ENCODE measurements around the gene CAD. TPM values are rescaled to one million over a fixed set of nuclear protein-coding genes. Genes with fewer than 3 reads are reported as not detected.

Gene CAD
- total and polyA plus RNA-seq, 2 of the 4 experiments (the other 2 are of a cell fraction), result 12.9 to 38.7 TPM

DNA sequence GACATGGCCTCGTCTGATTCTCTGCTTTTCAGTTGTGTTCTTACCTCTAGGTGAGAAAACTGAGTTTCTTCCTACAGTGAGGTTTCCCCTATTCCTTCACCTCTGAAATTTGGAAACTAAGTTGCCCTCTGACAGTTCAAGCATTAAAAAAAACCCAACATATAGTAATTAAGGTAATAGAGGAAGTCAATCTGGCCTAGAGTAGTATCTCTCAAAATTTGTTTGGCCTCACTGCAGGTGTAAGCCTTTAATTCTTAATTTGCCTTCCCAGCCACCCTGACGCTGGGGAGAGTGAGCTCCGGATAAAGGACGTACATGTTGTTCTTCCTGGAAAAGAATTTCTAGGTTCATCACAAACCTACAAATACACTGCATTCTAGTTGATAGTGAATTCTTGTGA, 1.4 kb downstream of the CAD start:
- no peaks in the 10 kb centered on the region for H3K9me3 ChIP-seq (ENCODE audit: control insufficient read depth, insufficient read depth, low read length)
- H3K18ac ChIP-seq (ENCODE audit: low read depth, low read length), result no peak overlapping the region
- no peak overlapping the region for H4K5ac ChIP-seq (ENCODE audit: low read depth, low read length)
- no peak for TF ChIP-seq RFX5 (IDR thresholded peaks at IDR 0.05; ENCODE audit: low read depth, low read length)
- no peak for TF ChIP-seq BHLHE40 (IDR thresholded peaks at IDR 0.05; ENCODE audit: low read depth, low read length)
- TF ChIP-seq, protein P1, sequence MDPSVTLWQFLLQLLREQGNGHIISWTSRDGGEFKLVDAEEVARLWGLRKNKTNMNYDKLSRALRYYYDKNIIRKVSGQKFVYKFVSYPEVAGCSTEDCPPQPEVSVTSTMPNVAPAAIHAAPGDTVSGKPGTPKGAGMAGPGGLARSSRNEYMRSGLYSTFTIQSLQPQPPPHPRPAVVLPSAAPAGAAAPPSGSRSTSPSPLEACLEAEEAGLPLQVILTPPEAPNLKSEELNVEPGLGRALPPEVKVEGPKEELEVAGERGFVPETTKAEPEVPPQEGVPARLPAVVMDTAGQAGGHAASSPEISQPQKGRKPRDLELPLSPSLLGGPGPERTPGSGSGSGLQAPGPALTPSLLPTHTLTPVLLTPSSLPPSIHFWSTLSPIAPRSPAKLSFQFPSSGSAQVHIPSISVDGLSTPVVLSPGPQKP (IDR thresholded peaks at IDR 0.05; ENCODE audit: borderline replicate concordance, low read depth, low read length), result no peak
- no peak for TF ChIP-seq RAD21 (IDR thresholded peaks at IDR 0.05; ENCODE audit: low read length)
- no peak for TF ChIP-seq NFE2L2 (IDR thresholded peaks at IDR 0.05; ENCODE audit: low read depth, low read length)
- no peak for TF ChIP-seq MXI1 (IDR thresholded peaks at IDR 0.05; ENCODE audit: borderline replicate concordance, low read depth, low read length)
- TF ChIP-seq SMC3 (IDR thresholded peaks at IDR 0.05; ENCODE audit: low read depth, low read length), result no peak
- TF ChIP-seq POLR2A (IDR thresholded peaks at IDR 0.05; ENCODE audit: low read depth, low read length), result no peak
- no peak for TF ChIP-seq MAZ (IDR thresholded peaks at IDR 0.05; ENCODE audit: borderline replicate concordance, low read depth, low read length)
- TF ChIP-seq MAFK (IDR thresholded peaks at IDR 0.05; ENCODE audit: low read depth, low read length), result no peak
- TF ChIP-seq CHD1 (IDR thresholded peaks at IDR 0.05; ENCODE audit: low read depth, low read length), result no peak
- TF ChIP-seq, protein P2, sequence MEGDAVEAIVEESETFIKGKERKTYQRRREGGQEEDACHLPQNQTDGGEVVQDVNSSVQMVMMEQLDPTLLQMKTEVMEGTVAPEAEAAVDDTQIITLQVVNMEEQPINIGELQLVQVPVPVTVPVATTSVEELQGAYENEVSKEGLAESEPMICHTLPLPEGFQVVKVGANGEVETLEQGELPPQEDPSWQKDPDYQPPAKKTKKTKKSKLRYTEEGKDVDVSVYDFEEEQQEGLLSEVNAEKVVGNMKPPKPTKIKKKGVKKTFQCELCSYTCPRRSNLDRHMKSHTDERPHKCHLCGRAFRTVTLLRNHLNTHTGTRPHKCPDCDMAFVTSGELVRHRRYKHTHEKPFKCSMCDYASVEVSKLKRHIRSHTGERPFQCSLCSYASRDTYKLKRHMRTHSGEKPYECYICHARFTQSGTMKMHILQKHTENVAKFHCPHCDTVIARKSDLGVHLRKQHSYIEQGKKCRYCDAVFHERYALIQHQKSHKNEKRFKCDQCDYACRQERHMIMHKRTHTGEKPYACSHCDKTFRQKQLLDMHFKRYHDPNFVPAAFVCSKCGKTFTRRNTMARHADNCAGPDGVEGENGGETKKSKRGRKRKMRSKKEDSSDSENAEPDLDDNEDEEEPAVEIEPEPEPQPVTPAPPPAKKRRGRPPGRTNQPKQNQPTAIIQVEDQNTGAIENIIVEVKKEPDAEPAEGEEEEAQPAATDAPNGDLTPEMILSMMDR (conservative IDR thresholded peaks at IDR 0.05; ENCODE audit: low read depth, low read length), result no peak
- no peak for TF ChIP-seq CEBPB (IDR thresholded peaks at IDR 0.05; ENCODE audit: low read depth, low read length)
- no peak for TF ChIP-seq FOS (IDR thresholded peaks at IDR 0.05; ENCODE audit: low read depth, low read length)
- TF ChIP-seq RCOR1 (IDR thresholded peaks at IDR 0.05; ENCODE audit: insufficient replicate concordance, low read length), result no peak
- TF ChIP-seq, protein P3, sequence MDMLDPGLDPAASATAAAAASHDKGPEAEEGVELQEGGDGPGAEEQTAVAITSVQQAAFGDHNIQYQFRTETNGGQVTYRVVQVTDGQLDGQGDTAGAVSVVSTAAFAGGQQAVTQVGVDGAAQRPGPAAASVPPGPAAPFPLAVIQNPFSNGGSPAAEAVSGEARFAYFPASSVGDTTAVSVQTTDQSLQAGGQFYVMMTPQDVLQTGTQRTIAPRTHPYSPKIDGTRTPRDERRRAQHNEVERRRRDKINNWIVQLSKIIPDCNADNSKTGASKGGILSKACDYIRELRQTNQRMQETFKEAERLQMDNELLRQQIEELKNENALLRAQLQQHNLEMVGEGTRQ (IDR thresholded peaks at IDR 0.05; ENCODE audit: low read depth, low read length), result no peak
- peaks cover 4% of the 10 kb centered on the region for H3K4me1 ChIP-seq (ENCODE audit: control insufficient read depth, insufficient read depth, low read length)
- CTCF ChIA-PET, result no interaction called here
- no peak for ATAC-seq (ENCODE audit: low read depth)
- no peak overlapping the region for H3K4me3 ChIP-seq (ENCODE audit: insufficient read depth, low read depth, low read length)
- no peak overlapping the region for H3K14ac ChIP-seq (replicated peaks; ENCODE audit: low read depth, low read length)
- no TSS peak for BruUV-seq (replicated peaks)
- dilution Hi-C loops (cut with HindIII; ENCODE audit: low sequenced_read_pairs, unreplicated experiment) (no loop called here), in situ Hi-C loops (cut with MboI; ENCODE audit: low sequenced_read_pairs) (no loop called here), intact Hi-C loops (cut with micrococcal nuclease) (no loop called here)
- no peak overlapping the region for H2BK120ac ChIP-seq (ENCODE audit: low read depth, low read length)
- no peaks in the 10 kb centered on the region for H4K20me1 ChIP-seq (ENCODE audit: insufficient read depth, low read length)
- H2AK9ac ChIP-seq (replicated peaks; ENCODE audit: low read depth, low read length, poor library complexity), result no peak overlapping the region
- H3K9me1 ChIP-seq (ENCODE audit: insufficient read depth, low read length), result peaks cover 8% of the 10 kb centered on the region
- no peak overlapping the region for H3K27ac ChIP-seq (ENCODE audit: insufficient read depth, low read length)
- H3K4ac ChIP-seq (ENCODE audit: low read depth, low read length), result no peak overlapping the region; the same call in 1 of the 2 replicates
- H4K91ac ChIP-seq (ENCODE audit: insufficient read depth, low read depth, low read length), result no peak overlapping the region
- 0 out of 4 replicates have a peak overlapping the region, but pooled peaks of 1 of the 2 experiments have one; percentile 19 for H4K8ac ChIP-seq (ENCODE audit: low read depth in 2 of 2, low read length in 2 of 2)
- no peak overlapping the region for H2BK15ac ChIP-seq (ENCODE audit: low read depth, low read length)
- H3K9ac ChIP-seq (ENCODE audit: low read depth, low read length), result no peak overlapping the region
- H3K27me3 ChIP-seq (ENCODE audit: control insufficient read depth, insufficient read depth, low read length), result no peaks in the 10 kb centered on the region
- no peak overlapping the region for H3K56ac ChIP-seq (ENCODE audit: extremely low read depth, insufficient read depth, low read length)
- WGBS, 2 experiments (ENCODE audit: extremely low coverage in 2 of 2, insufficient read length in 1 of 2), result no CpG with 5 or more reads among the region's 4 CpGs
- no peak overlapping the region for H2BK5ac ChIP-seq (ENCODE audit: low read depth, low read length, poor library complexity, severe bottlenecking)
- H2BK20ac ChIP-seq (ENCODE audit: low read depth, low read length), result no peak overlapping the region
- no peak overlapping the region for H2AFZ ChIP-seq (replicated peaks; ENCODE audit: low read length, poor library complexity)
- H3K36me3 ChIP-seq (ENCODE audit: control insufficient read depth, insufficient read depth, low read length), result peaks cover 25% of the 10 kb centered on the region
- DNase-seq, result no peak
- peaks cover 22 to 49% of the 10 kb centered on the region in 2 experiments for H3K79me1 ChIP-seq (ENCODE audit: low read depth in 1 of 2, low read length in 2 of 2)
- POLR2A ChIA-PET (ENCODE audit: unreplicated experiment), result interaction anchor here (0.6 to 1.1 kb wide), 2 partner anchors 83 to 130 kb away, joined by 3 to 6 read pairs; no protein-coding TSS in a partner anchor
- no peak overlapping the region for H2AK5ac ChIP-seq (ENCODE audit: low read depth, low read length)
- H3K23ac ChIP-seq (ENCODE audit: low read depth, low read length), result peak overlapping the region; percentile 61; the same call in 1 of the 2 replicates
- no peak overlapping the region for H3K4me2 ChIP-seq (ENCODE audit: low read depth, low read length)

All from IMR-90 (cell line).